Measurements from ENCODE around the gene PSPH. TPM values are rescaled to one million over a fixed set of nuclear protein-coding genes. Genes with fewer than 3 reads are reported as not detected.
"Not testable (repeated sequence)": the region's sequence is repeated elsewhere in the genome, so short reads cannot be mapped to it uniquely, and the experiment has no call there.

PSPH gene
- 10 to 100 TPM in 1 of 2 donors, 1 to 10 TPM in 1; 8.0 to 11.6 TPM for total RNA-seq

DNA sequence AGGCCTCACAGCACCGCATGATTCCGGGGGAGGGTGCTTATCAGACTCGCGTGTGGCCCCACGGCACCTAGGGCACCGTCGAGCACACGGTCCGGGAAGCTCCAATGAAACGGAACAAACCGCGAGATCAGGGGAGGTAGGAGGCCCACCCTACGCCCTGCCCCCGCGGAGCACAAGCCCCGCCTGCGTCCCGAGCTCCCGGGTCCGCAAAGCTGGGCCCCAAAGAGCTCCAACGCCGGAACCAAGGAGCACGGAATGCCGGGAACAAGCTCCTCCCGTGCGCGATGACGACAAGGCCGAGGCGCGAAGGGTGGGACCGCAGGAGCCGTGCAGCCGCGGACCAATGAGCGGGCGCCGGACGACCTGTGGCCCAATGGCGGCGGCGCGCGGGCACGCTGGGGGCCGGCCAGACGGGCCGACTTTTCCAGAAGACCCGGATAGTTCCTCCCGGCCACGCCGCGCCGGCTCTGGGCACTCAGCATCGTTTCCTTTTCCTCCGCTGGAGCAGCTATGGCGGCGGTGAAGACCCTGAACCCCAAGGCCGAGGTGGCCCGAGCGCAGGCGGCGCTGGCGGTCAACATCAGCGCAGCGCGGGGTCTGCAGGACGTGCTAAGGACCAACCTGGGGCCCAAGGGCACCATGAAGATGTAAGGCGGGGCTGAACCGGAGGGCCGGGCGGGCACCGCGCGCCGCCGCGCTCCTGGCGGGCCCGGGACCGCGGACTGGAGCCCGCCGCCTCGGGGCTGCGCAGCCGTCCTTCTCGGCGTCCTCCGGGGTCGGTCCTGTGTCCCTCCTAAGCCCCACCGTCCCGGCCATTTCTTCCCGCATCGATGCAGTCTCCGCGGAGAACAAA lies at the start of gene PSPH, which contains the start of gene CCT6A:
Gene PSPH (minus strand): TSS at position 106 of the 853 bp plus-strand sequence. CDS start 30,232 bp downstream, outside the sequence.
Gene CCT6A (plus strand): TSS at position 427 of the 853 bp plus-strand sequence. CDS start 84 bp downstream, at position 511.
- Histone ChIP-seq H3K9me3 (no peaks in the 10 kb centered on the region), H3K4me1 (peaks cover 0 to 41% of the 10 kb centered on the region in 2 donors), H3K27me3 (no peaks in the 10 kb centered on the region), H3K36me3 (peaks cover 33% of the 10 kb centered on the region), H3K27ac (peak within 1 kb of the TSS; percentile 88 to 90), H3K4me3 (peak within 1 kb of the TSS; percentile 76 to 82)
- TF ChIP-seq, protein P1, sequence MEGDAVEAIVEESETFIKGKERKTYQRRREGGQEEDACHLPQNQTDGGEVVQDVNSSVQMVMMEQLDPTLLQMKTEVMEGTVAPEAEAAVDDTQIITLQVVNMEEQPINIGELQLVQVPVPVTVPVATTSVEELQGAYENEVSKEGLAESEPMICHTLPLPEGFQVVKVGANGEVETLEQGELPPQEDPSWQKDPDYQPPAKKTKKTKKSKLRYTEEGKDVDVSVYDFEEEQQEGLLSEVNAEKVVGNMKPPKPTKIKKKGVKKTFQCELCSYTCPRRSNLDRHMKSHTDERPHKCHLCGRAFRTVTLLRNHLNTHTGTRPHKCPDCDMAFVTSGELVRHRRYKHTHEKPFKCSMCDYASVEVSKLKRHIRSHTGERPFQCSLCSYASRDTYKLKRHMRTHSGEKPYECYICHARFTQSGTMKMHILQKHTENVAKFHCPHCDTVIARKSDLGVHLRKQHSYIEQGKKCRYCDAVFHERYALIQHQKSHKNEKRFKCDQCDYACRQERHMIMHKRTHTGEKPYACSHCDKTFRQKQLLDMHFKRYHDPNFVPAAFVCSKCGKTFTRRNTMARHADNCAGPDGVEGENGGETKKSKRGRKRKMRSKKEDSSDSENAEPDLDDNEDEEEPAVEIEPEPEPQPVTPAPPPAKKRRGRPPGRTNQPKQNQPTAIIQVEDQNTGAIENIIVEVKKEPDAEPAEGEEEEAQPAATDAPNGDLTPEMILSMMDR (IDR thresholded peaks at IDR 0.05): no peak
- DNase-seq (ENCODE audit: low spot score): peak; percentile 97

DNA sequence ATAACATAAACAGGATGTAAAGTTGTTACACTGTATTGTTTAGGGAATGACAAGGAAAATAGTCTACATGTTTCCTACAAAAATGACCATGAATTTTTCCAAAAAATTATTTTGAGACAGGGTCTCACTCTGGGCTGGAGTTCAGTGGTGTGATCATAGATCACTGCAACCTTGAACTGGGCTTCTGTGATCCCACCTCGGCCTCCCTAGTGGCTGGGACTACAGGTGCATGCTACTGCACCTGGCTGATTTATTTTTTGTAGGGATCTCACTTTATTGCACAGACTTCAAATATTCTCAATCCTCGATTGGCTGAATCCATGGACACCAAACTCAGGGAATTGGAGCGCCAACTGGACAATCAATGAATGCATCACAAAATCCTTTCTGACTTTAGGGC lies 48.4 kb upstream of the PSPH start:
- Histone ChIP-seq H3K4me3 (no peak overlapping the region), H3K27me3 (no peaks in the 10 kb centered on the region), H3K27ac (no peak overlapping the region), H3K36me3 (peaks cover 53% of the 10 kb centered on the region), H3K9me3 (no peaks in the 10 kb centered on the region), H3K4me1 (peaks cover 0 to 12% of the 10 kb centered on the region in 2 donors)
- TF ChIP-seq, protein P1 (IDR thresholded peaks at IDR 0.05): no peak
- DNase-seq (ENCODE audit: low spot score): no peak

DNA sequence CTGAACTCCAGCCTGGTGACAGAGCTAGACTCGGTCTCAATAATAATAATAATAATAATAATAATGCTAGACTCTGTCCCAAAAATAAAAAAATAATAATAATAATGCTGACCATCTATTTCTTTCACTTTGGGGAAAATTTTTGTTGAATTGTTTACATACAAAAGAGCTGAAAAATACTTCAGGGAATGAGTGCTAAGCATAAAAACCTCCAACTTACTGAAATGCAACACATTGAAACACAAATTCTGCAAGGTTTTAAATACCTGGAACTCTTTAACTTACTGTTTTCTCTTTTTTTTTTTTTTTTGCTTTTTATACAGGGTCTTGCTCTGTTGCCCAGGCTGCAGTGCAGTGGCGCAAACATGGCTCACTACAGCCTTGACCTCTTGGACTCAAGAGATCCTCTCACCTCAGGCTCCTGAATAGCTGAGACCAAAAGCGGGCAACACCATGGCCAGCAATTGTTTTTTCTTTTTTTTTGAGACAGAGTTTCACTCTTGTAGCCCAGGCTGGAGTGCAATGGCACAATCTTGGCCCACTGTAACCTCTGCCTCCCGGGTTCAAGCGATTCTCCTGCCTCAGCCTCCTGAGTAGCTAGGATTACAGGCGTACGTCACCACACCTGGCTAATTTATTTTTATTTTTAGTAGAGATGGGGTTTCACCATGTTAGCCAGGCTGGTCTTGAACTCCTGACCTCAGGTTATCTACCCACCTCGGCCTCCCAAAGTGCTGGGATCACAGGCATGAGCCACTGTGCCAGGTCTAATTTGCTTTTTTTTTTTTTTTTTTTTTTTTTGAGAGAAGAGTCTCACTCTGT lies 47.2 kb upstream of the PSPH start:
- H3K4me1 ChIP-seq: peaks cover 0 to 13% of the 10 kb centered on the region in 2 donors
- H3K36me3 ChIP-seq: peaks cover 44% of the 10 kb centered on the region
- not testable (repeated sequence) for H3K27me3 ChIP-seq; H3K4me3 ChIP-seq; H3K9me3 ChIP-seq; H3K27ac ChIP-seq; DNase-seq (ENCODE audit: low spot score)

DNA sequence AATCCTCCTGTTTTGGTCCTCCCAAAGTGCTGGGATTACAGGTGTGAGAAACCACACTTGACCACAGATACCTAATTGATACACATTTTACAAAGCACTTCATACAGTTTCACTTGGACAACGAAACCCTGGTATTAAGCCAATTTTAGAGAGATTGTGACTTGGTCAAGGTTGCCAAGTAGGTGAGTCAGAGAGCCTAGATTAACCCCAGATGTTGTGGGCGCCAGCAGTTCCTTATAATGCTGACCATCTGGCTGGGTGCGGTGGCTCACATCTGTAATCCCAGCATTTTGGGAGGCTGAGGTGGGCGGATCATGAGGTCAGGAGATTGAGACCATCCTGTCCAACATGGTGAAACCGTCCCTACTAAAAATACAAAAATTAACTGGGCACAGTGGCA lies 46.5 kb upstream of the PSPH start:
- Histone ChIP-seq H3K4me3 (no peak overlapping the region), H3K36me3 (peaks cover 37% of the 10 kb centered on the region), H3K27ac (no peak overlapping the region), H3K4me1 (peaks cover 0 to 20% of the 10 kb centered on the region in 2 donors), H3K9me3 (no peaks in the 10 kb centered on the region), H3K27me3 (no peaks in the 10 kb centered on the region)
- TF ChIP-seq, protein P1 (IDR thresholded peaks at IDR 0.05): no peak
- DNase-seq (ENCODE audit: low spot score): no peak

DNA sequence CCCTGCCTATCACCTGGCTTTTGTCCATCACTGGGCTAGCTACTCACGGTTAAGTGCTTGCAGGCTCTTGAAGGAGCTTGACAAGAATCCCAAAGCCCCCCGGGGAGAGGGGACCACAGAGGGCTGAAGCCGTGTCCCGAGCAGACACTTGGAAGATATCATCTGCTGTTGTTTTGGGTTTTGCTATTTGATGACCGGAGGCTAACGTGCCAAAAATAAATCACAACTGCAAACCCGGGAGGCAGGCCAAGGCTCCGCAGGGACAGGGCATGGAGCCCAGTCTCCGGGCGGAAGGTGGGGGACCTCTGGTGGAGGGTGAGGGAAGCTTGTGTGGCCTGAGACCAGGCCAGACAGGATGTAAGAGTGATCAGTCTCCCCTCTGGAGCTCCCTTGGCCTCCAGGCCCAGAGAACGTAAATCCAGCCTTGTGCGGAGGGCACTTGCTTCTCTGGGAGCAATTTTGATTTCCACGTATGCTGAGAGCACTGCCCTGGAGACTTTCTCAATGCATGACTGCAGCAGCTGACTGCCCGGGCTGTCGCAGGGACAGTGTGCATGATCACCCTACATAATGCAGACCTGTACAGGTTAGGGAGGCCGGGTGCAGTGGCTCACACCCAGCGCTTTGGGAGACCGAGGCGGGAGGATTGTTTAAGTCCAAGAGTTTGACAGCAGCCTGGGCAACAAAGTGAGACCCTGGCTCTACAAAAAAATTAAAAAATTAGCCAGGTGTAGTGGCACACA lies 41.7 kb upstream of the PSPH start, which contains the start of gene PHKG1:
Gene PHKG1 (minus strand): TSS at position 164 of the 743 bp plus-strand sequence. CDS start 4,011 bp downstream, outside the sequence.
- peaks cover 0 to 42% of the 10 kb centered on the region in 2 donors for H3K4me1 ChIP-seq
- H3K36me3 ChIP-seq: no peaks in the 10 kb centered on the region
- no peaks in the 10 kb centered on the region for H3K27me3 ChIP-seq
- peak; percentile 85 for DNase-seq (ENCODE audit: low spot score)
- H3K4me3 ChIP-seq: peak within 1 kb of the TSS; percentile 28 to 41
- no peaks in the 10 kb centered on the region for H3K9me3 ChIP-seq
- TF ChIP-seq, protein P1 (IDR thresholded peaks at IDR 0.05): peak; percentile 56 to 81
- H3K27ac ChIP-seq: peak within 1 kb of the TSS; percentile 77 to 90

DNA sequence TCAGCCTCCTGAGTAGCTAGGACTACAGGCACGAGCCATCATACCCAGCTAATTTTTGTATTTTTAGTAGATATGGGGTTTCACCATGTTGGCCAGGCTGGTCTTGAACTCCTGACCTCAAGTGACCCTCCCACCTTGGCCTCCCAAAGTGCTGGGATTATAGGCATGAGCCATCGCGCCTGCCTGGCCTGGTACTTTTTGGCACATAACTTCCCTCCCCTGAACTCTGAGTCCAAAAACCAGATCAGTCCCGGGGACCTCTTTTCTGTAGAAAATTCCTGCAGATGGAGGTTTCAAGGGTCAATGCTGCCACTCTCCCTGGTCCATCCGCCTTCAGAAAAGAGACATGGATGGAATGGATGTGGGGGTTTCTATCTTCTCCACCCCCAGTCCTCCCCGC lies 41.1 kb upstream of the PSPH start:
- not testable (repeated sequence) for DNase-seq (ENCODE audit: low spot score); H3K9me3 ChIP-seq; H3K36me3 ChIP-seq; H3K27me3 ChIP-seq
- Histone ChIP-seq H3K4me3 (peak overlapping the region; percentile 28 to 41), H3K4me1 (peaks cover 0 to 36% of the 10 kb centered on the region in 2 donors), H3K27ac (peak overlapping the region; percentile 77 to 90)

Data from right atrium auricular region (tissue), 2 donors.